ENCODE measurements around the gene KSR1. TPM values are rescaled to one million over a fixed set of nuclear protein-coding genes. Genes with fewer than 3 reads are reported as not detected.

The KSR1 gene
- total and polyA plus RNA-seq, 2 experiments from 2014 or later = 0.98 to 2.5 TPM

DNA sequence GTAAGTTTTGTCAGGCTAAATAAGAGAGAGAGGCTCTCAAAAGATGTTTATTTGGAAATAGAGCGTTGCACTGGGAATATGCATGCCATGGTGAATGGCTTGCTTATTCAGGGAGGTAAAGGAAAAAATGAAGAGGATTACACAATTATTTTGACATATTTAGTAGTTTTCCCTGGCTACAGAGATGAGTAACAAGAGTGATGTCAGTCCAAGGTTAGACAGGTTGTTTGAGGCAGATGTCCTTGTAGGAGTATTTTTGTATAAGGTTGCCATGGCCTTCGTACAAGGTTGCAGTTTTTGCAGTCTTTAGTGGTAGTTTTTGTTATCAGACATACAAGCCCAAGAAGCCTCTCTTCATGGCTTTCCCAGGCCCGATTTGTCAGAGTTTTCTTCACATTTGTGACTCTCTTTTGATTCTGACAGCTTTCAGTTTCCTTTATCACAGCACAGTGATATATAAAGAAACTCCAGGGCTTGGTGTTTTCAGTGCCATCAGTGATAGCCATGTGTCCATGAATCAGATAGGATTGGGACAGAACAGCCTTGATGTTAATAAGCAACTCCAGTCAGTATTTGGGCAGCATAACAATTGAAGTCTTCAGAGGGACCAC, 156.0 kb downstream of the KSR1 start:
- Histone ChIP-seq H3K9me3 (ENCODE audit: low read depth) (no peaks in the 10 kb centered on the region), H3K27ac (no peak overlapping the region), H2AFZ (no peak overlapping the region), H3K27me3 (replicated peaks; ENCODE audit: insufficient read depth) (no peaks in the 10 kb centered on the region), H3K36me3 (ENCODE audit: low read depth) (no peaks in the 10 kb centered on the region), H4K20me1 (ENCODE audit: insufficient read depth) (no peaks in the 10 kb centered on the region), H3K9me2 (ENCODE audit: insufficient read depth) (no peaks in the 10 kb centered on the region), H3K4me1 (ENCODE audit: insufficient read depth) (no peaks in the 10 kb centered on the region), H3F3A (ENCODE audit: insufficient read depth) (no peaks in the 10 kb centered on the region), H3K9ac (no peak overlapping the region), H3K4me3 (no peak overlapping the region), H3K4me2 (ENCODE audit: unreplicated experiment) (no peak overlapping the region), H3K79me2 (ENCODE audit: insufficient read depth) (no peaks in the 10 kb centered on the region)
- 65 to 71% methylated on average over 3 of the region's 3 CpGs for whole genome bisulfite sequencing, 2 experiments (ENCODE audit: low coverage in 1 of 2, low lambda C conversion rate in 2 of 2, missing lambda C conversion rate in 2 of 2)
- DNase-seq = peak; percentile 20
- in situ Hi-C loops (cut with MboI) = no loop called here
- no peak for TF ChIP-seq EZH2 (IDR thresholded peaks at IDR 0.05; ENCODE audit: insufficient read depth, poor library complexity, severe bottlenecking)
- TF ChIP-seq EZH2phosphoT487 (IDR thresholded peaks at IDR 0.05; ENCODE audit: insufficient read depth, low read depth) = no peak

DNA sequence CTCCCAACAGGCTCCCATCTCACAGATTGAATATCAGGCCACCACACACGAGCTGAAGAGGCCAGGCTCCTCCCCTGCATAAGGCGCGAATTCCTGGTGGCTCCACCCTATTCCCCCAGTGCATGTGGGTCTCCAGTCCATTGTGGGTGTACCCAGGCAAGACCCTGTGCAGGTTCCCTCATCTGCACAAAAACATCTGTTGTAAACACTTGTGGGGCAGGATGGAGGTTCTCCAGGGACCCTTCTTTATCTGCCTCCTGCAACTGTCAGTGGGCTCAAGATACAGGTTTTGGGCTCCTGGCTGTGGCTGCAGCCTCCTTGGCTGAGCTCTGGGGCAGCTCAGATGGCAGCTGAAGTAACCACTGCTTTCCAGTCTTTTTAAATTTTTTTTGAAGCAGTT, 157.2 kb downstream of the KSR1 start:
- Histone ChIP-seq H3K9me3 (ENCODE audit: low read depth) (no peaks in the 10 kb centered on the region), H3K9ac (no peak overlapping the region), H3F3A (ENCODE audit: insufficient read depth) (no peaks in the 10 kb centered on the region), H3K9me2 (ENCODE audit: insufficient read depth) (no peaks in the 10 kb centered on the region), H3K36me3 (ENCODE audit: low read depth) (no peaks in the 10 kb centered on the region), H3K4me2 (ENCODE audit: unreplicated experiment) (no peak overlapping the region), H3K4me1 (ENCODE audit: insufficient read depth) (no peaks in the 10 kb centered on the region), H3K27ac (no peak overlapping the region), H3K79me2 (ENCODE audit: insufficient read depth) (no peaks in the 10 kb centered on the region), H4K20me1 (ENCODE audit: insufficient read depth) (no peaks in the 10 kb centered on the region), H3K4me3 (no peak overlapping the region), H3K27me3 (replicated peaks; ENCODE audit: insufficient read depth) (no peaks in the 10 kb centered on the region), H2AFZ (no peak overlapping the region)
- TF ChIP-seq EZH2 (IDR thresholded peaks at IDR 0.05; ENCODE audit: insufficient read depth, poor library complexity, severe bottlenecking) (no peak), EZH2phosphoT487 (IDR thresholded peaks at IDR 0.05; ENCODE audit: insufficient read depth, low read depth) (no peak)
- no peak for DNase-seq
- in situ Hi-C loops (cut with MboI) = no loop called here
- WGBS, 2 experiments (ENCODE audit: low coverage in 1 of 2, low lambda C conversion rate in 2 of 2, missing lambda C conversion rate in 2 of 2) = 84 to 92% methylated on average over 3 of the region's 3 CpGs

DNA sequence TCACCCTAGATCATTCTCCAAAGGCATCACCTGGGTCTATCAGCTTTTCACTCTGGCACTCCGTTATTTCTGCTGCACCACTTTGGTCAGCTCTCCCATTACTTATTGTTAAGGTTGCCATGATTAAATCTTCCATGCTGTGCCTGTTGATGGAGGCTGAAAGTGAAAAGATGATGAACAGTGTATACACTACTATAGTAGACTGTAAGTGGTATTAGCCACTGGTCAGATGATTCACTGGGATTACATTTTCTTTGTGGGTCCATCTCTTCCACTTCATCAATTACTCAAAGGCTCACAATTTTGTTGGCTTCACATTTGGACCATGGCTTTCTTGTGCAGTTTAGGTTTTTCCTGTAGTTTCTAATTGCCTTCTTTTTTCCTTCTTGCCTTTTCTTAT, 158.9 kb downstream of the KSR1 start:
- no peak overlapping the region for H3K9ac ChIP-seq
- no peaks in the 10 kb centered on the region for H3K27me3 ChIP-seq (replicated peaks; ENCODE audit: insufficient read depth)
- H3K4me1 ChIP-seq (ENCODE audit: insufficient read depth) = no peaks in the 10 kb centered on the region
- in situ Hi-C loops (cut with MboI) = no loop called here
- no peaks in the 10 kb centered on the region for H3F3A ChIP-seq (ENCODE audit: insufficient read depth)
- H4K20me1 ChIP-seq (ENCODE audit: insufficient read depth) = no peaks in the 10 kb centered on the region
- H3K4me2 ChIP-seq (ENCODE audit: unreplicated experiment) = no peak overlapping the region
- no peaks in the 10 kb centered on the region for H3K79me2 ChIP-seq (ENCODE audit: insufficient read depth)
- no peaks in the 10 kb centered on the region for H3K9me2 ChIP-seq (ENCODE audit: insufficient read depth)
- no peaks in the 10 kb centered on the region for H3K9me3 ChIP-seq (ENCODE audit: low read depth)
- no peak overlapping the region for H3K4me3 ChIP-seq
- no peak overlapping the region for H2AFZ ChIP-seq
- WGBS, 2 experiments (ENCODE audit: low coverage in 1 of 2, low lambda C conversion rate in 2 of 2, missing lambda C conversion rate in 2 of 2) = 95 to 100% methylated on average over 1 of the region's 1 CpG
- no peak for TF ChIP-seq EZH2 (IDR thresholded peaks at IDR 0.05; ENCODE audit: insufficient read depth, poor library complexity, severe bottlenecking)
- no peak for TF ChIP-seq EZH2phosphoT487 (IDR thresholded peaks at IDR 0.05; ENCODE audit: insufficient read depth, low read depth)
- H3K27ac ChIP-seq = no peak overlapping the region
- H3K36me3 ChIP-seq (ENCODE audit: low read depth) = no peaks in the 10 kb centered on the region
- no peak for DNase-seq

DNA sequence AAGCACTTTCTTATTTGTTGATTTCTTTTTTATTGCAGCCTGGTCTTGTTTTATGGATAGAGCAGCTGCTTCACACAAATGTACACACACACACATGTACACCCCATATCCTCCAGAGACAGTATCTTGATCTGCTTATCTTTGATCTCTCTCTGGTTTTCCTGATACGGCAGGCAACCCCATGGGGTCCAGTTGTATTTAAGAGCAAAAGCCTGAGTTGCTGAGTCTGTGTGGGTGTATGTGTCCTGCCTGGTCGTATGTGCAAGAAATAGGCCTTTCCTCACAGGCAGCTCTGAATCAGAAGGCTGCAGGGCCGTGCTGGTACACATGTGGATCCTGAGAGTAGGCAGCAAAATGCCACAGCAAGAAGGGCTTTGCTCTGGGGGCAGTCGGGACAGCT, 160.2 kb downstream of the KSR1 start:
- Histone ChIP-seq H3K4me2 (ENCODE audit: unreplicated experiment) (no peak overlapping the region), H3K36me3 (ENCODE audit: low read depth) (no peaks in the 10 kb centered on the region), H3K27ac (no peak overlapping the region), H3F3A (ENCODE audit: insufficient read depth) (no peaks in the 10 kb centered on the region), H3K9ac (no peak overlapping the region), H3K79me2 (ENCODE audit: insufficient read depth) (no peaks in the 10 kb centered on the region), H3K9me2 (ENCODE audit: insufficient read depth) (no peaks in the 10 kb centered on the region), H3K4me3 (no peak overlapping the region), H4K20me1 (ENCODE audit: insufficient read depth) (no peaks in the 10 kb centered on the region), H3K27me3 (replicated peaks; ENCODE audit: insufficient read depth) (no peaks in the 10 kb centered on the region), H2AFZ (no peak overlapping the region), H3K9me3 (ENCODE audit: low read depth) (no peaks in the 10 kb centered on the region), H3K4me1 (ENCODE audit: insufficient read depth) (no peaks in the 10 kb centered on the region)
- TF ChIP-seq EZH2 (IDR thresholded peaks at IDR 0.05; ENCODE audit: insufficient read depth, poor library complexity, severe bottlenecking) = no peak
- WGBS, 2 experiments (ENCODE audit: low coverage in 1 of 2, low lambda C conversion rate in 2 of 2, missing lambda C conversion rate in 2 of 2) = 86 to 91% methylated on average over 4 of the region's 4 CpGs
- no peak for DNase-seq
- in situ Hi-C loops (cut with MboI) = no loop called here

DNA sequence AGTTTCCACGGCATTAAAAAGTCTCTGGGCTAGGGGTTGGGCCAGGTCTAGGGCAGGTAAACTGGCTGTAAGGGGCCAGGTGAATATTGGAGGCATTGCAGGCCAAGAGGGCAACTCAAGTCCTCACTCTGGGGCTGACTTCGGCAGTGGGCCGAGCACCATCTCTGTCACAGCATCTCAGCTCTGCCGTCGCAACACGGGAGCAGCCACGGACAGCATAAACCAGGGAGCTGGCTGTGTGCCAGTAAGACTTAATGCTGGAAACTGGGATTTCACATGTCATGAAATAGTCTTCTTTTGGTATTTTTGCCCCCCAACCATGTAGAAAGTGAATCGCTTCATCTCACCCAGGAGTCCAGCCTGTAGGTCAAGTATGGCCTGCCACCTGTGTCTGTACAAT, 162.2 kb downstream of the KSR1 start:
- Histone ChIP-seq H3K9ac (no peak overlapping the region), H3K4me2 (ENCODE audit: unreplicated experiment) (no peak overlapping the region), H3K4me3 (no peak overlapping the region), H3K9me3 (ENCODE audit: low read depth) (no peaks in the 10 kb centered on the region), H3K9me2 (ENCODE audit: insufficient read depth) (no peaks in the 10 kb centered on the region), H3K27me3 (replicated peaks; ENCODE audit: insufficient read depth) (no peaks in the 10 kb centered on the region), H3K4me1 (ENCODE audit: insufficient read depth) (no peaks in the 10 kb centered on the region), H3K79me2 (ENCODE audit: insufficient read depth) (no peaks in the 10 kb centered on the region), H3K27ac (no peak overlapping the region), H3F3A (ENCODE audit: insufficient read depth) (no peaks in the 10 kb centered on the region), H3K36me3 (ENCODE audit: low read depth) (no peaks in the 10 kb centered on the region), H4K20me1 (ENCODE audit: insufficient read depth) (no peaks in the 10 kb centered on the region), H2AFZ (no peak overlapping the region)
- in situ Hi-C loops (cut with MboI) = no loop called here
- no peak for TF ChIP-seq EZH2phosphoT487 (IDR thresholded peaks at IDR 0.05; ENCODE audit: insufficient read depth, low read depth)
- TF ChIP-seq EZH2 (IDR thresholded peaks at IDR 0.05; ENCODE audit: insufficient read depth, poor library complexity, severe bottlenecking) = no peak
- WGBS, 2 experiments (ENCODE audit: low coverage in 1 of 2, low lambda C conversion rate in 2 of 2, missing lambda C conversion rate in 2 of 2) = 92 to 97% methylated on average over 8 of the region's 8 CpGs
- DNase-seq = no peak

Data from GM23248 (cell line).